K562 (cell line): Measurements from ENCODE around the gene MITF. TPM values are rescaled to one million over a fixed set of nuclear protein-coding genes. Genes with fewer than 3 reads are reported as not detected.

Experiments used
- ATAC-seq: fragments of 200-7000 bp; cut with Tn5 transposase; 3 replicates; pipeline ENCODE4 v1.9.1; 2020; ENCODE audit warnings: moderate library complexity
- BruUV-seq: library from RNA; stranded (reverse); fragments of 400-500 nt; replicated peaks from 2 replicates; lab custom pipeline; 2021; lab: Mats Ljungman, UMichigan
- CTCF ChIA-PET: fragments of 300-600 bp; formaldehyde crosslinking; extraction: SDS; loops from one replicate; lab custom pipeline; 2021; ENCODE audit warnings: low intra/inter-chr PET ratio; lab: Yijun Ruan, JAX
- POLR2A ChIA-PET: fragments of 300-600, 350-650 bp; sonication (Branson Sonifier 250); formaldehyde crosslinking; extraction: SDS; loops from one replicate; lab custom pipeline; 2021; ENCODE audit warnings: antibody characterized with exemption, inconsistent platforms; lab: Yijun Ruan, JAX
- DNase-seq, 4 experiments: peaks; one replicate each; pipeline versions ENCODE4 v3.0.0 to v3.0.0-alpha.2; 2011 to 2018; ENCODE audit warnings: low spot score in 3 of 4, mixed read lengths in 3 of 4; ENCODE audit errors: extremely low read depth in 1 of 4
- FAIRE-seq: peaks from 2 replicates; lab custom pipeline; 2011; peaks lifted over from hg19 to GRCh38; lab: Jason Lieb, UNC
- H2AFZ ChIP-seq: 2 replicates; pipeline ENCODE4 v1.6.0; 2011; ENCODE audit warnings: low read depth, low read length, control low read depth, inconsistent platforms
- H3K27ac ChIP-seq: fragments of 200-600 bp; 3 replicates; pipeline ENCODE4 v1.8.0; 2011; ENCODE audit warnings: low read depth, mild to moderate bottlenecking, control low read depth, inconsistent platforms, low read length, moderate library complexity, mixed read lengths; ENCODE audit errors: extremely low read depth
- H3K27me3 ChIP-seq, 2 experiments: fragments of 300-600 bp in 1 of 2; 2 replicates in 1 of 2; 3 replicates in 1 of 2; pipeline versions ENCODE4 v1.6.0 to v1.8.0; 2011; ENCODE audit warnings: inconsistent platforms in 2 of 2, low read length in 2 of 2, mild to moderate bottlenecking in 1 of 2, mixed read lengths in 1 of 2, moderate library complexity in 1 of 2; ENCODE audit not compliant: control insufficient read depth in 2 of 2, insufficient read depth in 2 of 2
- H3K36me3 ChIP-seq: fragments of 300-600 bp; 3 replicates; pipeline ENCODE4 v1.8.0; 2011; ENCODE audit warnings: mild to moderate bottlenecking, low read length, inconsistent platforms; ENCODE audit not compliant: control insufficient read depth, insufficient read depth
- H3K4me1 ChIP-seq, 2 experiments: fragments of 200-600 bp in 1 of 2; replicated peaks in 1 of 2; 2 replicates in 1 of 2; 3 replicates in 1 of 2; pipeline versions ENCODE4 v1.5.1 to v1.8.0; 2011; ENCODE audit warnings: inconsistent platforms in 2 of 2, low read length in 2 of 2, mild to moderate bottlenecking in 1 of 2, mixed read lengths in 1 of 2, moderate library complexity in 1 of 2; ENCODE audit not compliant: control insufficient read depth in 2 of 2, insufficient read depth in 2 of 2
- H3K4me2 ChIP-seq: 2 replicates; pipeline ENCODE4 v1.6.1; 2011; ENCODE audit warnings: low read length, control low read depth, inconsistent platforms, mixed read lengths; ENCODE audit not compliant: insufficient read depth
- H3K4me3 ChIP-seq: fragments of 200-600 bp; sonication (generic), shearing (Covaris generic); 2 replicates; pipeline ENCODE4 v1.5.1; 2016; ENCODE audit warnings: control low read depth, inconsistent platforms
- H3K79me2 ChIP-seq: fragments of 200-600 bp; 3 replicates; pipeline ENCODE4 v1.8.0; 2011; ENCODE audit warnings: low read length, inconsistent platforms; ENCODE audit not compliant: control insufficient read depth, insufficient read depth
- H3K9ac ChIP-seq, 2 experiments: 2 replicates each; pipeline versions ENCODE4 v1.6.0 to v1.6.1; 2011; ENCODE audit warnings: low read depth in 2 of 2, low read length in 2 of 2, control low read depth in 1 of 2, inconsistent platforms in 1 of 2, mild to moderate bottlenecking in 1 of 2, mixed read lengths in 1 of 2; ENCODE audit not compliant: insufficient read depth in 1 of 2
- H3K9me1 ChIP-seq: one replicate; pipeline ENCODE4 v1.6.0; 2011; ENCODE audit warnings: inconsistent platforms, mild to moderate bottlenecking, low read length, moderate library complexity; ENCODE audit not compliant: control insufficient read depth, insufficient read depth
- H3K9me3 ChIP-seq: replicated peaks from 2 replicates; pipeline ENCODE4 v1.5.1; 2011; ENCODE audit warnings: low read depth, low read length, inconsistent platforms; ENCODE audit not compliant: control insufficient read depth, insufficient read depth
- H4K20me1 ChIP-seq: replicated peaks from 2 replicates; pipeline ENCODE4 v1.6.1; 2011; ENCODE audit warnings: low read length, inconsistent platforms, mixed read lengths; ENCODE audit not compliant: control insufficient read depth, insufficient read depth
- CC2D1A ChIP-seq: fragments of 450-650 bp; IDR thresholded peaks from 2 replicates; pipeline ENCODE4 v1.6.1; 2017; ENCODE audit warnings: mild to moderate bottlenecking
- CHD1 ChIP-seq: fragments of 200-600 bp; sonication (generic); IDR thresholded peaks from one replicate; pipeline ENCODE4 v1.6.1; 2012; ENCODE audit warnings: mild to moderate bottlenecking, moderate library complexity, low read length, inconsistent platforms
- HLTF ChIP-seq: fragments of 450-650 bp; IDR thresholded peaks from 2 replicates; pipeline ENCODE4 v1.6.1; 2016
- NEUROD1 ChIP-seq: fragments of 150-350 bp; IDR thresholded peaks from 2 replicates; pipeline ENCODE4 v1.6.1; 2014; ENCODE audit warnings: borderline replicate concordance, low read length, low read depth; ENCODE audit not compliant: partially characterized antibody
- POLR2B ChIP-seq: fragments of 450-650 bp; IDR thresholded peaks from 2 replicates; pipeline ENCODE4 v1.6.1; 2018; ENCODE audit warnings: low read depth; ENCODE audit not compliant: partially characterized antibody
- RUNX1 ChIP-seq: sonication (generic); IDR thresholded peaks from 2 replicates; pipeline ENCODE4 v1.6.1; 2016; ENCODE audit warnings: antibody characterized with exemption, low read depth
- SMARCA5 ChIP-seq: fragments of 450-650 bp; IDR thresholded peaks from 2 replicates; pipeline ENCODE4 v1.6.1; 2016
- SOX6 ChIP-seq: fragments of 450-650 bp; IDR thresholded peaks from 2 replicates; pipeline ENCODE4 v1.6.1; 2014; ENCODE audit warnings: mild to moderate bottlenecking
- XRCC3 ChIP-seq: fragments of 450-650 bp; IDR thresholded peaks from 2 replicates; pipeline ENCODE4 v1.6.1; 2017; ENCODE audit warnings: mild to moderate bottlenecking, moderate library complexity
- ZNF586 ChIP-seq: fragments of 450-650 bp; formaldehyde crosslinking; conservative IDR thresholded peaks from 2 replicates; pipeline ENCODE4 v1.4.0; 2020; ENCODE audit warnings: mild to moderate bottlenecking, moderate library complexity
- WGBS: fragments of 100-300 bp; shearing (Covaris generic); methylation state at CpG from one replicate; pipeline ENCODE4 v1.1.6; 2016; ENCODE audit warnings: low coverage, mixed read lengths; ENCODE audit not compliant: insufficient coverage; ENCODE audit errors: missing lambda C conversion rate; 5-methylcytosine and 5-hydroxymethylcytosine counted together
- in situ Hi-C: fragments of 300-500 bp; cut with MboI; formaldehyde crosslinking; loops from 4 replicates; pipeline ENCODE4 v1.15.0; 2018; ENCODE audit warnings: inconsistent platforms, mixed read lengths
- intact Hi-C: fragments of 100-400 bp; cut with micrococcal nuclease; formaldehyde crosslinking; loops from 2 replicates; pipeline ENCODE4 v1.14.2; 2022
- polyA plus RNA-seq, 8 experiments: library from polyadenylated mRNA; depleted of rRNA in 4 of 8; stranded (reverse) in 5 of 8; unstranded in 3 of 8; fragments of >200 nt; fragmentation: Nextera tagmentation in 2 of 8; fragmentation: Illumina TruSeq in 1 of 8; extraction: Ambion mirVana in 2 of 8; extraction: Trizol in 1 of 8; gene quantifications; 2 replicates each; pipeline versions ENCODE4 v1.2.1 to v1.2.3, GENCODE V29; 2011 to 2014; ENCODE audit warnings: inconsistent platforms in 1 of 8, missing spikeins in 1 of 8
- total RNA-seq, 7 experiments: library from RNA; depleted of rRNA in 6 of 7; stranded (reverse); fragments of >200 nt in 6 of 7; fragmentation: Illumina TruSeq in 2 of 7; extraction: Trizol in 2 of 7; gene quantifications; 2 replicates each; pipeline versions ENCODE4 v1.2.1 to v1.2.3, GENCODE V29; 2011 to 2021; ENCODE audit warnings: low replicate concordance in 1 of 7
- TF ChIP-seq, protein P1 (sequence below): fragments of 450-650 bp; IDR thresholded peaks from 2 replicates; pipeline ENCODE4 v1.6.1; 2016; ENCODE audit warnings: missing biosample characterization, missing genetic modification characterization
- TF ChIP-seq, protein P2 (sequence below): fragments of 250-450 bp; sonication (Bioruptor Pico); IDR thresholded peaks from 2 replicates; pipeline ENCODE4 v1.5.1; 2021; ENCODE audit warnings: mild to moderate bottlenecking
- TF ChIP-seq, protein P3 (sequence below): fragments of 150-350 bp; conservative IDR thresholded peaks from 2 replicates; pipeline ENCODE4 v1.6.1; 2014; ENCODE audit warnings: low read length
- TF ChIP-seq, protein P4 (sequence below): fragments of 450-650 bp; IDR thresholded peaks from 2 replicates; pipeline ENCODE4 v1.6.1; 2017; ENCODE audit warnings: antibody characterized with exemption
- TF ChIP-seq, protein P5 (sequence below): fragments of 450-650 bp; formaldehyde crosslinking; IDR thresholded peaks from 2 replicates; pipeline ENCODE4 v1.4.0; 2022; ENCODE audit warnings: missing genetic modification characterization

The MITF gene
- total and polyA plus RNA-seq, 9 of the 15 experiments (the other 6 are each of a cell fraction or from before 2014, with no cell fraction given) = 5.6 to 14.9 (median 11.1) TPM

DNA sequence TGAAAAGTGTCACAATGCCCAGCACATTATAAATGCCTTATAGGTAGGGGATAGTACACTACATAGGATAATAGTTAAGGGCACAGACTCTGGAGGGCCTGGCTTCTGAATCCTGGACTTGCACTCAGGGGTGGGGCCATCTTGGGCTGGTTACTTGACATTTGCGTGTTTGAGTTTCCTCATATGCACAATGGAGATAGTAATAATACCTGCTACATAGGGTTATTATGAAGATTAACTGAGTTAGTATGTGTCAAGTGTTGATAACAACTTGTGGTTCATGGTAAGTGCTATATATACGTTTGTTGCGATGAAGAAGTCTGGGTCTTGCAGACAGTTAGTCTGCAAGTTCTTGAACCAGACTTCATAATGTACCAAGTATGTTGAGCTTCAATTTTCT, 37.0 kb downstream of the MITF start:
- Histone ChIP-seq H2AFZ (no peak overlapping the region), H3K9ac (no peak overlapping the region; a peak in 1 of 4 replicates), H3K4me3 (no peak overlapping the region), H3K36me3 (no peaks in the 10 kb centered on the region), H3K27me3 (no peaks in the 10 kb centered on the region), H3K9me1 (no peaks in the 10 kb centered on the region), H4K20me1 (no peaks in the 10 kb centered on the region), H3K79me2 (peaks cover 89% of the 10 kb centered on the region), H3K4me1 (peaks cover 7 to 49% of the 10 kb centered on the region in 2 experiments; a peak in 4 of 5 replicates), H3K4me2 (no peak overlapping the region; the same call in 1 of the 2 replicates), H3K27ac (peak overlapping the region; percentile 25; the same call in 2 of the 3 replicates), H3K9me3 (no peaks in the 10 kb centered on the region)
- intact Hi-C loops (no loop called here), in situ Hi-C loops (no loop called here)
- ChIA-PET CTCF (no interaction called here), POLR2A (interaction anchor here (0.9 to 1.2 kb wide), 3 partner anchors 8 to 16 kb away, joined by 3 to 6 read pairs (median 4); no protein-coding TSS in a partner anchor)
- FAIRE-seq (peak; percentile 74), ATAC-seq (peak; percentile 77), DNase-seq (peak; percentile 36 to 59 (median 41))
- WGBS = 0% methylated on average over 3 of the region's 3 CpGs
- no TSS peak for BruUV-seq
- TF ChIP-seq NEUROD1 (no peak), POLR2B (no peak), HLTF (no peak), CC2D1A (no peak), ZNF586 (CRISPR knock-in tag) (no peak), SOX6 (0 out of 2 replicates have a peak, but pooled peaks have one; percentile 11), XRCC3 (no peak), SMARCA5 (no peak), CHD1 (no peak), RUNX1 (no peak)
- TF ChIP-seq, protein P1, sequence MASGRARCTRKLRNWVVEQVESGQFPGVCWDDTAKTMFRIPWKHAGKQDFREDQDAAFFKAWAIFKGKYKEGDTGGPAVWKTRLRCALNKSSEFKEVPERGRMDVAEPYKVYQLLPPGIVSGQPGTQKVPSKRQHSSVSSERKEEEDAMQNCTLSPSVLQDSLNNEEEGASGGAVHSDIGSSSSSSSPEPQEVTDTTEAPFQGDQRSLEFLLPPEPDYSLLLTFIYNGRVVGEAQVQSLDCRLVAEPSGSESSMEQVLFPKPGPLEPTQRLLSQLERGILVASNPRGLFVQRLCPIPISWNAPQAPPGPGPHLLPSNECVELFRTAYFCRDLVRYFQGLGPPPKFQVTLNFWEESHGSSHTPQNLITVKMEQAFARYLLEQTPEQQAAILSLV = no peak
- TF ChIP-seq, protein P2, sequence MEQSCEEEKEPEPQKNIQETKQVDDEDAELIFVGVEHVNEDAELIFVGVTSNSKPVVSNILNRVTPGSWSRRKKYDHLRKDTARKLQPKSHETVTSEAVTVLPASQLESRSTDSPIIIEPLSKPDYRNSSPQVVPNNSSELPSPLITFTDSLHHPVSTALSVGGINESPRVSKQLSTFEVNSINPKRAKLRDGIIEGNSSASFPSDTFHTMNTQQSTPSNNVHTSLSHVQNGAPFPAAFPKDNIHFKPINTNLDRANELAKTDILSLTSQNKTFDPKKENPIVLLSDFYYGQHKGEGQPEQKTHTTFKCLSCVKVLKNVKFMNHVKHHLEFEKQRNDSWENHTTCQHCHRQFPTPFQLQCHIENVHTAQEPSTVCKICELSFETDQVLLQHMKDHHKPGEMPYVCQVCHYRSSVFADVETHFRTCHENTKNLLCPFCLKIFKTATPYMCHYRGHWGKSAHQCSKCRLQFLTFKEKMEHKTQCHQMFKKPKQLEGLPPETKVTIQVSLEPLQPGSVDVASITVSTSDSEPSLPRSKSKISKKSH (CRISPR knock-in tag) = no peak
- TF ChIP-seq, protein P3, sequence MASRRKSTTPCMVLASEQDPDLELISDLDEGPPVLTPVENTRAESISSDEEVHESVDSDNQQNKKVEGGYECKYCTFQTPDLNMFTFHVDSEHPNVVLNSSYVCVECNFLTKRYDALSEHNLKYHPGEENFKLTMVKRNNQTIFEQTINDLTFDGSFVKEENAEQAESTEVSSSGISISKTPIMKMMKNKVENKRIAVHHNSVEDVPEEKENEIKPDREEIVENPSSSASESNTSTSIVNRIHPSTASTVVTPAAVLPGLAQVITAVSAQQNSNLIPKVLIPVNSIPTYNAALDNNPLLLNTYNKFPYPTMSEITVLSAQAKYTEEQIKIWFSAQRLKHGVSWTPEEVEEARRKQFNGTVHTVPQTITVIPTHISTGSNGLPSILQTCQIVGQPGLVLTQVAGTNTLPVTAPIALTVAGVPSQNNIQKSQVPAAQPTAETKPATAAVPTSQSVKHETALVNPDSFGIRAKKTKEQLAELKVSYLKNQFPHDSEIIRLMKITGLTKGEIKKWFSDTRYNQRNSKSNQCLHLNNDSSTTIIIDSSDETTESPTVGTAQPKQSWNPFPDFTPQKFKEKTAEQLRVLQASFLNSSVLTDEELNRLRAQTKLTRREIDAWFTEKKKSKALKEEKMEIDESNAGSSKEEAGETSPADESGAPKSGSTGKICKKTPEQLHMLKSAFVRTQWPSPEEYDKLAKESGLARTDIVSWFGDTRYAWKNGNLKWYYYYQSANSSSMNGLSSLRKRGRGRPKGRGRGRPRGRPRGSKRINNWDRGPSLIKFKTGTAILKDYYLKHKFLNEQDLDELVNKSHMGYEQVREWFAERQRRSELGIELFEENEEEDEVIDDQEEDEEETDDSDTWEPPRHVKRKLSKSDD = no peak
- TF ChIP-seq, protein P4, sequence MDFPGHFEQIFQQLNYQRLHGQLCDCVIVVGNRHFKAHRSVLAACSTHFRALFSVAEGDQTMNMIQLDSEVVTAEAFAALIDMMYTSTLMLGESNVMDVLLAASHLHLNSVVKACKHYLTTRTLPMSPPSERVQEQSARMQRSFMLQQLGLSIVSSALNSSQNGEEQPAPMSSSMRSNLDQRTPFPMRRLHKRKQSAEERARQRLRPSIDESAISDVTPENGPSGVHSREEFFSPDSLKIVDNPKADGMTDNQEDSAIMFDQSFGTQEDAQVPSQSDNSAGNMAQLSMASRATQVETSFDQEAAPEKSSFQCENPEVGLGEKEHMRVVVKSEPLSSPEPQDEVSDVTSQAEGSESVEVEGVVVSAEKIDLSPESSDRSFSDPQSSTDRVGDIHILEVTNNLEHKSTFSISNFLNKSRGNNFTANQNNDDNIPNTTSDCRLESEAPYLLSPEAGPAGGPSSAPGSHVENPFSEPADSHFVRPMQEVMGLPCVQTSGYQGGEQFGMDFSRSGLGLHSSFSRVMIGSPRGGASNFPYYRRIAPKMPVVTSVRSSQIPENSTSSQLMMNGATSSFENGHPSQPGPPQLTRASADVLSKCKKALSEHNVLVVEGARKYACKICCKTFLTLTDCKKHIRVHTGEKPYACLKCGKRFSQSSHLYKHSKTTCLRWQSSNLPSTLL = no peak
- TF ChIP-seq, protein P5, sequence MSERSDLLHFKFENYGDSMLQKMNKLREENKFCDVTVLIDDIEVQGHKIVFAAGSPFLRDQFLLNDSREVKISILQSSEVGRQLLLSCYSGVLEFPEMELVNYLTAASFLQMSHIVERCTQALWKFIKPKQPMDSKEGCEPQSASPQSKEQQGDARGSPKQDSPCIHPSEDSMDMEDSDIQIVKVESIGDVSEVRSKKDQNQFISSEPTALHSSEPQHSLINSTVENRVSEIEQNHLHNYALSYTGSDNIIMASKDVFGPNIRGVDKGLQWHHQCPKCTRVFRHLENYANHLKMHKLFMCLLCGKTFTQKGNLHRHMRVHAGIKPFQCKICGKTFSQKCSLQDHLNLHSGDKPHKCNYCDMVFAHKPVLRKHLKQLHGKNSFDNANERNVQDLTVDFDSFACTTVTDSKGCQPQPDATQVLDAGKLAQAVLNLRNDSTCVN (CRISPR knock-in tag) = no peak
